HG02623 (cell line): ENCODE data around the gene TTYH3.
"Not testable (repeated sequence)": the region's sequence is repeated elsewhere in the genome, so short reads cannot be mapped to it uniquely, and the experiment has no call there.

Experiments used
- ATAC-seq: cut with Tn5 transposase; IDR thresholded peaks from one replicate; pipeline ENCODE4 v1.9.1; 2021; ENCODE audit warnings: moderate library complexity; ENCODE audit not compliant: unreplicated experiment

TTYH3 gene

GRCh38 chr7:2602406-2603043 is 29.3 kb upstream of the TTYH3 start:
- ATAC-seq: no peak

GRCh38 chr7:2603044-2603965 is 28.5 kb upstream of the TTYH3 start:
- ATAC-seq: no peak

- ATAC-seq: no peak
Measured at GRCh38 chr7:2604608-2605174, 27.1 kb upstream of the TTYH3 start.

- no peak for ATAC-seq
Measured at GRCh38 chr7:2605608-2606538, 25.9 kb upstream of the TTYH3 start.

GRCh38 chr7:2606539-2606936 is 25.2 kb upstream of the TTYH3 start:
- ATAC-seq: no peak

GRCh38 chr7:2607122-2607922 is 24.5 kb upstream of the TTYH3 start:
- ATAC-seq: no peak

- no peak for ATAC-seq
Measured at GRCh38 chr7:2607923-2608904, 23.6 kb upstream of the TTYH3 start.

GRCh38 chr7:2608921-2609411 is 22.8 kb upstream of the TTYH3 start:
- ATAC-seq: no peak

- not testable (repeated sequence) for ATAC-seq
Measured at GRCh38 chr7:2609646-2610045, 22.1 kb upstream of the TTYH3 start.

GRCh38 chr7:2610466-2610865 is 21.3 kb upstream of the TTYH3 start:
- no peak for ATAC-seq

GRCh38 chr7:2610898-2611297 is 20.9 kb upstream of the TTYH3 start:
- ATAC-seq: no peak

GRCh38 chr7:2611401-2611800 is 20.4 kb upstream of the TTYH3 start:
- ATAC-seq: no peak

- no peak for ATAC-seq
Measured at GRCh38 chr7:2611922-2612321, 19.9 kb upstream of the TTYH3 start.

- no peak for ATAC-seq
Measured at GRCh38 chr7:2612445-2613097, 19.2 kb upstream of the TTYH3 start.

- no peak for ATAC-seq
Measured at GRCh38 chr7:2613098-2613930, 18.5 kb upstream of the TTYH3 start.

- ATAC-seq: no peak
Measured at GRCh38 chr7:2613931-2614600, 17.7 kb upstream of the TTYH3 start.
